ENCODE measurements around the gene PDGFB.

The PDGFB gene

GRCh38 chr22:39244136-39244495 is 666 bp downstream of the PDGFB start:
- DNase-seq = no peak
- in situ Hi-C loops (cut with MboI; ENCODE audit: low pct_unique_long_range_greater_than_20kb, low sequenced_read_pairs) = no loop called here

- DNase-seq = no peak
- in situ Hi-C loops (cut with MboI; ENCODE audit: low pct_unique_long_range_greater_than_20kb, low sequenced_read_pairs) = no loop called here
Observed at GRCh38 chr22:39243439-39244135, 1.2 kb downstream of the PDGFB start.

- in situ Hi-C loops (cut with MboI; ENCODE audit: low pct_unique_long_range_greater_than_20kb, low sequenced_read_pairs) = no loop called here
- DNase-seq = no peak
Observed at GRCh38 chr22:39242595-39243438, 2.0 kb downstream of the PDGFB start.

- in situ Hi-C loops (cut with MboI; ENCODE audit: low pct_unique_long_range_greater_than_20kb, low sequenced_read_pairs) = no loop called here
- no peak for DNase-seq
Observed at GRCh38 chr22:39241794-39242594, 2.8 kb downstream of the PDGFB start.

- no peak for DNase-seq
- in situ Hi-C loops (cut with MboI; ENCODE audit: low pct_unique_long_range_greater_than_20kb, low sequenced_read_pairs) = no loop called here
Observed at GRCh38 chr22:39240831-39241793, 3.7 kb downstream of the PDGFB start.

- in situ Hi-C loops (cut with MboI; ENCODE audit: low pct_unique_long_range_greater_than_20kb, low sequenced_read_pairs) = no loop called here
- no peak for DNase-seq
Observed at GRCh38 chr22:39239561-39240423, 5.0 kb downstream of the PDGFB start.

- in situ Hi-C loops (cut with MboI; ENCODE audit: low pct_unique_long_range_greater_than_20kb, low sequenced_read_pairs) = no loop called here
- no peak for DNase-seq
Observed at GRCh38 chr22:39238966-39239505, 5.7 kb downstream of the PDGFB start.

- in situ Hi-C loops (cut with MboI; ENCODE audit: low pct_unique_long_range_greater_than_20kb, low sequenced_read_pairs) = no loop called here
- DNase-seq = no peak
Observed at GRCh38 chr22:39238561-39238960, 6.2 kb downstream of the PDGFB start.

- no peak for DNase-seq
Observed at GRCh38 chr22:39238101-39238466, 6.7 kb downstream of the PDGFB start.

GRCh38 chr22:39237318-39238100 is 7.3 kb downstream of the PDGFB start:
- in situ Hi-C loops (cut with MboI; ENCODE audit: low pct_unique_long_range_greater_than_20kb, low sequenced_read_pairs) = no loop called here
- DNase-seq = no peak

More at GRCh38 chr22:39238101-39238466, 6.7 kb downstream of the PDGFB start:
- in situ Hi-C loops (cut with MboI; ENCODE audit: low pct_unique_long_range_greater_than_20kb, low sequenced_read_pairs) = no loop called here

GRCh38 chr22:39236321-39237317 is 8.2 kb downstream of the PDGFB start:
- in situ Hi-C loops (cut with MboI; ENCODE audit: low pct_unique_long_range_greater_than_20kb, low sequenced_read_pairs) = no loop called here

GRCh38 chr22:39234867-39235687 is 9.7 kb downstream of the PDGFB start:
- in situ Hi-C loops (cut with MboI; ENCODE audit: low pct_unique_long_range_greater_than_20kb, low sequenced_read_pairs) = no loop called here
- DNase-seq = no peak

More at GRCh38 chr22:39236321-39237317, 8.2 kb downstream of the PDGFB start:
- DNase-seq = peak; percentile 93

- DNase-seq = no peak
- in situ Hi-C loops (cut with MboI; ENCODE audit: low pct_unique_long_range_greater_than_20kb, low sequenced_read_pairs) = no loop called here
Observed at GRCh38 chr22:39234472-39234787, 10.4 kb downstream of the PDGFB start.

- DNase-seq = no peak
- in situ Hi-C loops (cut with MboI; ENCODE audit: low pct_unique_long_range_greater_than_20kb, low sequenced_read_pairs) = no loop called here
Observed at GRCh38 chr22:39233710-39234471, 10.9 kb downstream of the PDGFB start.

Measured in KBM-7 (cell line).